ENCODE results near the gene IL1A. TPM values are rescaled to one million over a fixed set of nuclear protein-coding genes. Genes with fewer than 3 reads are reported as not detected.

IL1A gene
- total RNA-seq, 6 donors from 2014 or later: 2.5 to 4.7 (median 3.0) TPM; not detected in 3

DNA sequence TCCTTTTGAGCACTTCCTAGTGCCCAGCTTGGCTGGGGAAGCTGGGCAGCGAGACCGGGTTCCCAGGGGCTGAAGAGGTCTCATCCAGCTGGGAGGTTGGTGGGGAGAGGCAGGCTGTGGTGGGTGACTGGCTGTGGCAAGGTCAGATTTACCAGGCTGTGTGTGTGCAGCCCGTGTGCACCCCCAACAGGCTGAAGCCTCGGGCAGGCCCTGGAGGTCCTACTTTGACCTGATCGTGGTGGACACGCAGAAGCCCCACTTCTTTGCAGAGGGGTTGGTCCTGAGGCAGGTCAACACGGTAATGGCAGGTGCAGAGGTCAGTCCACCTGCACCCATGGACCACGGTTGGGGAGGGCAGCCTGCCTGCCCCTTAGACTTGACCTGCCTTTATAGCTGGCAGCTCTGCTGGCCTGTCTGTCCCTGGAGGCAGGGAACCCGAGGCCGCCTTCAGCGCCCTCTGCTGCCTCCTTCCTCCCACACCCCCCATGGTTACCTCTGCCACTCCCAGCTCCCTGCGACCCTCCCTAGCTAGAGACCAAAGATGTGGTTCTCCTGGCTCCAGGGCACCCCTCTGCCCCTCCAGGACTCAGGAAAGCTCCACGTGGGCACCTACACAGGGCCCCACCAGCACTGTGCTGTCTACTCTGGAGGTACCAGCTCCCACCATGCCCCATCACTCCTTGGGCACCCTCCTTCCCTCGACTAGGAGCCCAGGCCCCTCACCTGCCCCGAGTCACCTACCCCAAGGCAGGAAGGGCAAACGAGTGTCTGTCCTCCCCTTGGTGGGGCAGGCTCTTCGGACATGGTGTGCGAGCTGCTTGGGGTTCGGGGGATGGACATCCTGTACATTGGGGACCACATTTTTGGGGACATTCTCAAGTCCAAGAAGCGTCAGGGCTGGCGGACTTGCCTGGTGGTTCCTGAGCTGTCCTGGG lies 59.4 kb downstream of the IL1A start:
- Histone ChIP-seq H3K27me3 (no peaks in the 10 kb centered on the region), H3K27ac (no peak overlapping the region), H3K4me3 (no peak overlapping the region), H3K36me3 (no peaks in the 10 kb centered on the region), H3K9me3 (no peaks in the 10 kb centered on the region), H3K4me1 (peaks cover 7 to 20% (median 14%) of the 10 kb centered on the region in 4 donors)
- 85 to 90% methylated on average over 12 to 16 of the region's 21 CpGs for WGBS, 2 donors
- ATAC-seq (ENCODE audit: low FRiP score in 2 of 2) (no peak), DNase-seq (peak in 1 of 2 donors; percentile 58)
- TF ChIP-seq, protein P1, sequence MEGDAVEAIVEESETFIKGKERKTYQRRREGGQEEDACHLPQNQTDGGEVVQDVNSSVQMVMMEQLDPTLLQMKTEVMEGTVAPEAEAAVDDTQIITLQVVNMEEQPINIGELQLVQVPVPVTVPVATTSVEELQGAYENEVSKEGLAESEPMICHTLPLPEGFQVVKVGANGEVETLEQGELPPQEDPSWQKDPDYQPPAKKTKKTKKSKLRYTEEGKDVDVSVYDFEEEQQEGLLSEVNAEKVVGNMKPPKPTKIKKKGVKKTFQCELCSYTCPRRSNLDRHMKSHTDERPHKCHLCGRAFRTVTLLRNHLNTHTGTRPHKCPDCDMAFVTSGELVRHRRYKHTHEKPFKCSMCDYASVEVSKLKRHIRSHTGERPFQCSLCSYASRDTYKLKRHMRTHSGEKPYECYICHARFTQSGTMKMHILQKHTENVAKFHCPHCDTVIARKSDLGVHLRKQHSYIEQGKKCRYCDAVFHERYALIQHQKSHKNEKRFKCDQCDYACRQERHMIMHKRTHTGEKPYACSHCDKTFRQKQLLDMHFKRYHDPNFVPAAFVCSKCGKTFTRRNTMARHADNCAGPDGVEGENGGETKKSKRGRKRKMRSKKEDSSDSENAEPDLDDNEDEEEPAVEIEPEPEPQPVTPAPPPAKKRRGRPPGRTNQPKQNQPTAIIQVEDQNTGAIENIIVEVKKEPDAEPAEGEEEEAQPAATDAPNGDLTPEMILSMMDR (IDR thresholded peaks at IDR 0.05): peak in 1 of 6 experiments; percentile 13
- TF ChIP-seq POLR2A (IDR thresholded peaks at IDR 0.05): no peak

DNA sequence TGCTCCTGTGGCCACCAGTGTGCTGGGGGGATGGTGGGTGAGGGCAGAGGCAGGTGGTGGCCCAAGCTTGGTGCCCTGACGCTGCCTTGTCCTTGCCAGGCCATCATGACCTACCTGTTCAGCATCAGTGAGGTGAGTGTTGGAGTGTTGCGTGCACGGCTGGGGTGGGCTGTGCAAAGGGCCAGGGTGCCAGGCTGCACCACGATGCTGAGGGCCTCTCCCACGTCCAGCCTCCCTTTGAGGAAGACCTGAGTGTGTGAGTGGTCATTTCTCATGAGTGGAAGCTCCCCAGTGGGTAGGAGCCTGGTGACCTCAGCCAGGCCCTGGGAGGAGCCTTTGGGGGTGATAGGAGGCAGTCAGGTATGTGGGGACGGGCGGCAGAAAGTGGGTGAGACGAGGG lies 60.3 kb downstream of the IL1A start:
- ATAC-seq (ENCODE audit: low FRiP score in 2 of 2) (no peak), DNase-seq (peak in 1 of 2 donors; percentile 56)
- no peak overlapping the region for H3K27ac ChIP-seq
- H3K9me3 ChIP-seq: no peaks in the 10 kb centered on the region
- no peaks in the 10 kb centered on the region for H3K36me3 ChIP-seq
- H3K27me3 ChIP-seq: no peaks in the 10 kb centered on the region
- 91 to 98% methylated on average over 8 of the region's 8 CpGs for WGBS, 2 donors
- H3K4me1 ChIP-seq: peaks cover 7 to 15% (median 11%) of the 10 kb centered on the region in 4 donors
- no peak for TF ChIP-seq POLR2AphosphoS5 (IDR thresholded peaks at IDR 0.05)
- TF ChIP-seq, protein P1 (IDR thresholded peaks at IDR 0.05): no peak
- no peak overlapping the region for H3K4me3 ChIP-seq

Other genes with a start within 250 kb of the IL1A start
- gene POLR1B, start 242.0 kb downstream of the IL1A start, total RNA-seq: 10 to 100 TPM in 5 of 6 donors, 1 to 10 TPM in 1; 6.7 to 22.5 (median 14.6) TPM
- 10 to 100 TPM; 13.6 to 44.9 (median 25.4) TPM for gene CHCHD5, start 199.9 kb downstream of the IL1A start, total RNA-seq
- 100 to 1,000 TPM in 1 of 6 donors, 10 to 100 TPM in 5; 22.9 to 105 (median 51.0) TPM for gene SLC20A1, start 138.6 kb downstream of the IL1A start, total RNA-seq
- gene NT5DC4, start 63.5 kb downstream of the IL1A start, total RNA-seq: 1 to 10 TPM in 2 of 6 donors, under 1 TPM in 2, not detected in 2; 0.55 to 5.2 (median 1.0) TPM
- 1 to 10 TPM in 5 of 6 donors, under 1 TPM in 1; 0.49 to 2.3 (median 1.7) TPM for gene CKAP2L, start 19.9 kb downstream of the IL1A start, total RNA-seq
- gene IL1B, start 52.3 kb upstream of the IL1A start, total RNA-seq: 10 to 100 TPM in 3 of 6 donors, 1 to 10 TPM in 2, under 1 TPM in 1; 0.59 to 27.4 (median 9.6) TPM
- gene IL37, start 126.7 kb upstream of the IL1A start, total RNA-seq: under 1 TPM in 1 of 6 donors, not detected in 5; 0.37 TPM
- gene IL36G, start 193.5 kb upstream of the IL1A start, total RNA-seq: not detected
- gene IL36A, start 221.0 kb upstream of the IL1A start, total RNA-seq: not detected

Data from upper lobe of left lung (tissue), 6 donors.